Astrocyte (in vitro differentiated cells and primary cell): ENCODE measurements around the gene NHLRC1. TPM values are rescaled to one million over a fixed set of nuclear protein-coding genes. Genes with fewer than 3 reads are reported as not detected.

Experiments used
- DNase-seq: peaks from one replicate; pipeline ENCODE4 v3.0.0-alpha.2; 2010; ENCODE audit warnings: low read depth
- FAIRE-seq: peaks from 2 replicates; lab custom pipeline; 2011; peaks lifted over from hg19 to GRCh38; lab: Jason Lieb, UNC
- H2AFZ ChIP-seq: 2 replicates; pipeline ENCODE4 v1.6.0; 2012; ENCODE audit warnings: low read depth, low read length, inconsistent platforms
- H3K27ac ChIP-seq: 2 replicates; pipeline ENCODE4 v1.5.1; 2011; ENCODE audit warnings: low read depth, low read length, inconsistent platforms
- H3K27me3 ChIP-seq: 2 replicates; pipeline ENCODE4 v1.6.0; 2011; ENCODE audit warnings: low read length, inconsistent platforms; ENCODE audit not compliant: insufficient read depth
- H3K36me3 ChIP-seq: 2 replicates; pipeline ENCODE4 v1.5.1; 2011; ENCODE audit warnings: low read length, inconsistent platforms; ENCODE audit not compliant: insufficient read depth
- H3K4me1 ChIP-seq: 2 replicates; pipeline ENCODE4 v1.5.1; 2011; ENCODE audit warnings: low read length, inconsistent platforms; ENCODE audit not compliant: insufficient read depth
- H3K4me2 ChIP-seq: 2 replicates; pipeline ENCODE4 v1.6.0; 2012; ENCODE audit warnings: low read length, inconsistent platforms
- H3K4me3 ChIP-seq: 2 replicates; pipeline ENCODE4 v1.5.1; 2011; ENCODE audit warnings: low read depth, mild to moderate bottlenecking, low read length, inconsistent platforms; ENCODE audit not compliant: insufficient read depth
- H3K79me2 ChIP-seq: 2 replicates; pipeline ENCODE4 v1.6.0; 2012; ENCODE audit warnings: mild to moderate bottlenecking, low read length, inconsistent platforms; ENCODE audit not compliant: insufficient read depth
- H3K9ac ChIP-seq: 2 replicates; pipeline ENCODE4 v1.6.0; 2012; ENCODE audit warnings: mild to moderate bottlenecking, low read length, inconsistent platforms
- H3K9me3 ChIP-seq: 2 replicates; pipeline ENCODE4 v1.5.1; 2012; ENCODE audit warnings: low read depth, mild to moderate bottlenecking, low read length, inconsistent platforms; ENCODE audit not compliant: insufficient read depth
- H4K20me1 ChIP-seq: 2 replicates; pipeline ENCODE4 v1.6.0; 2012; ENCODE audit warnings: low read length, inconsistent platforms; ENCODE audit not compliant: insufficient read depth
- H3K27ac Mint-ChIP-seq: one replicate; pipeline ENCODE4 v1.8.0; 2021; ENCODE audit warnings: mild to moderate bottlenecking, mixed read lengths; ENCODE audit not compliant: unreplicated experiment
- H3K27me3 Mint-ChIP-seq: one replicate; pipeline ENCODE4 v1.8.0; 2021; ENCODE audit warnings: low read depth, mixed read lengths; ENCODE audit not compliant: unreplicated experiment
- H3K36me3 Mint-ChIP-seq: one replicate; pipeline ENCODE4 v1.8.0; 2021; ENCODE audit warnings: low read depth, mixed read lengths; ENCODE audit not compliant: unreplicated experiment
- H3K4me1 Mint-ChIP-seq: one replicate; pipeline ENCODE4 v1.8.0; 2021; ENCODE audit warnings: low read depth, mixed read lengths; ENCODE audit not compliant: unreplicated experiment
- H3K4me3 Mint-ChIP-seq: one replicate; pipeline ENCODE4 v1.8.0; 2021; ENCODE audit warnings: mild to moderate bottlenecking, moderate library complexity, mixed read lengths; ENCODE audit not compliant: unreplicated experiment
- H3K9me3 Mint-ChIP-seq: one replicate; pipeline ENCODE4 v1.8.0; 2021; ENCODE audit warnings: mild to moderate bottlenecking, mixed read lengths; ENCODE audit not compliant: unreplicated experiment
- EZH2 ChIP-seq: IDR thresholded peaks from 2 replicates; pipeline ENCODE4 v1.6.1; 2012; ENCODE audit warnings: mild to moderate bottlenecking, low read length, inconsistent platforms; ENCODE audit not compliant: insufficient read depth
- total RNA-seq: library from RNA; stranded (reverse); gene quantifications from 2 replicates; pipeline ENCODE4 v1.2.1, GENCODE V29; 2021
- TF ChIP-seq, protein P1 (sequence below): IDR thresholded peaks from 2 replicates; pipeline ENCODE4 v1.5.1; 2011; ENCODE audit warnings: low read depth, mild to moderate bottlenecking, inconsistent platforms, low read length, moderate library complexity; ENCODE audit not compliant: insufficient read depth

The NHLRC1 gene
- total RNA-seq, 1 donor from 2014 or later: not detected

DNA sequence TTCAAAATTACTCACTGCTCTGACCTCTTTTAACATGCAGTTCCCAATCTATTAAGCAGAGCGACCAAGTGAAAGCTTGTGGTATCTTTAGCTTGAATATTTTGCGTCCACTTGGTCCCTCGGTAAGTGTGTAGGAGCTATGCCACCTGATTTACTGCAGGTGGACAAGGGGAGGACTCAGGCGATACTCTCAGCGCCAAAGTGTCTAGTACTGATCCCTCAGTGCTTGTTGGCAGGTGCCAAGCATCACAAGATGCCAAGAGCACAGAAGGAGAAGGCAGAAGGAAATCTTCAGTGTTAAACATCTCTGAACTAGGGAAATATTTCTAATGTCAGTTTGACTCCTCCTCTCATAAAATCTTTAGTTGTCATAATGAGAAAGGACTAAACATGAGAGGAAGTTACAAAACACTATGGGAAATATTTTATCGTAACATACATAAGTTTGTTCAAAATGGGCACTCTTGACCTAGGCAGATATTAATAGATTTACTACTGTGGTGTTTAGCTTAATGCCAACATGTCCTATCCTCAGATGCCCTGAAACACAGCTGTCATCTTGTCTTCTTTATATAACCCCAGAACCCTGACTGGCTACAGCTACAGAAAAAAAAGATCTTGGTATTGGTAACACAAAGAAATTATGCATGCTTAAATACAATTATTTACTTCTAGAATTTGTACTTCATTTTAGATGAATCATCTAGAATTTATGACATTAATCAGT lies 19.5 kb downstream of the NHLRC1 start:
- Histone ChIP-seq H3K36me3 (no peaks in the 10 kb centered on the region), H3K4me1 (no peaks in the 10 kb centered on the region), H3K9me3 (no peaks in the 10 kb centered on the region), H3K79me2 (no peaks in the 10 kb centered on the region), H3K9ac (no peak overlapping the region), H3K4me3 (no peak overlapping the region), H3K4me2 (no peak overlapping the region), H2AFZ (no peak overlapping the region), H3K27me3 (no peaks in the 10 kb centered on the region), H3K27ac (no peak overlapping the region), H4K20me1 (no peaks in the 10 kb centered on the region)
- H3K36me3 Mint-ChIP-seq: no peaks in the 10 kb centered on the region
- TF ChIP-seq, protein P1, sequence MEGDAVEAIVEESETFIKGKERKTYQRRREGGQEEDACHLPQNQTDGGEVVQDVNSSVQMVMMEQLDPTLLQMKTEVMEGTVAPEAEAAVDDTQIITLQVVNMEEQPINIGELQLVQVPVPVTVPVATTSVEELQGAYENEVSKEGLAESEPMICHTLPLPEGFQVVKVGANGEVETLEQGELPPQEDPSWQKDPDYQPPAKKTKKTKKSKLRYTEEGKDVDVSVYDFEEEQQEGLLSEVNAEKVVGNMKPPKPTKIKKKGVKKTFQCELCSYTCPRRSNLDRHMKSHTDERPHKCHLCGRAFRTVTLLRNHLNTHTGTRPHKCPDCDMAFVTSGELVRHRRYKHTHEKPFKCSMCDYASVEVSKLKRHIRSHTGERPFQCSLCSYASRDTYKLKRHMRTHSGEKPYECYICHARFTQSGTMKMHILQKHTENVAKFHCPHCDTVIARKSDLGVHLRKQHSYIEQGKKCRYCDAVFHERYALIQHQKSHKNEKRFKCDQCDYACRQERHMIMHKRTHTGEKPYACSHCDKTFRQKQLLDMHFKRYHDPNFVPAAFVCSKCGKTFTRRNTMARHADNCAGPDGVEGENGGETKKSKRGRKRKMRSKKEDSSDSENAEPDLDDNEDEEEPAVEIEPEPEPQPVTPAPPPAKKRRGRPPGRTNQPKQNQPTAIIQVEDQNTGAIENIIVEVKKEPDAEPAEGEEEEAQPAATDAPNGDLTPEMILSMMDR: no peak
- TF ChIP-seq EZH2: no peak
- H3K27ac Mint-ChIP-seq: no peak overlapping the region
- DNase-seq: no peak
- no peak for FAIRE-seq
- no peaks in the 10 kb centered on the region for H3K9me3 Mint-ChIP-seq
- no peak overlapping the region for H3K4me3 Mint-ChIP-seq
- H3K4me1 Mint-ChIP-seq: peaks cover 12% of the 10 kb centered on the region
- no peaks in the 10 kb centered on the region for H3K27me3 Mint-ChIP-seq

- no peak overlapping the region for H2AFZ ChIP-seq
- TF ChIP-seq, protein P1: no peak
- no peak for TF ChIP-seq EZH2
Measured at GRCh38 chr6:18101873-18102272, 20.6 kb downstream of the NHLRC1 start.

GRCh38 chr6:18101271-18101670 lies 21.2 kb downstream of the NHLRC1 start:
- Mint-ChIP-seq H3K27ac (no peak overlapping the region), H3K9me3 (no peaks in the 10 kb centered on the region), H3K27me3 (no peaks in the 10 kb centered on the region), H3K36me3 (no peaks in the 10 kb centered on the region), H3K4me3 (no peak overlapping the region), H3K4me1 (peaks cover 12% of the 10 kb centered on the region)
- no peaks in the 10 kb centered on the region for H3K27me3 ChIP-seq
- H4K20me1 ChIP-seq: no peaks in the 10 kb centered on the region
- no peaks in the 10 kb centered on the region for H3K4me1 ChIP-seq
- H3K9me3 ChIP-seq: no peaks in the 10 kb centered on the region
- TF ChIP-seq, protein P1: no peak
- no peak for TF ChIP-seq EZH2
- no peaks in the 10 kb centered on the region for H3K79me2 ChIP-seq
- no peak overlapping the region for H2AFZ ChIP-seq
- no peaks in the 10 kb centered on the region for H3K36me3 ChIP-seq
- peak; percentile 54 for DNase-seq
- H3K27ac ChIP-seq: no peak overlapping the region
- no peak for FAIRE-seq
- no peak overlapping the region for H3K9ac ChIP-seq
- H3K4me3 ChIP-seq: no peak overlapping the region
- H3K4me2 ChIP-seq: no peak overlapping the region

More at GRCh38 chr6:18101873-18102272, 20.6 kb downstream of the NHLRC1 start:
- Mint-ChIP-seq H3K4me1 (peaks cover 12% of the 10 kb centered on the region), H3K27ac (no peak overlapping the region), H3K36me3 (no peaks in the 10 kb centered on the region), H3K4me3 (no peak overlapping the region), H3K27me3 (no peaks in the 10 kb centered on the region), H3K9me3 (no peaks in the 10 kb centered on the region)
- no peaks in the 10 kb centered on the region for H3K36me3 ChIP-seq
- no peaks in the 10 kb centered on the region for H3K9me3 ChIP-seq
- no peaks in the 10 kb centered on the region for H3K27me3 ChIP-seq
- no peaks in the 10 kb centered on the region for H4K20me1 ChIP-seq
- H3K9ac ChIP-seq: no peak overlapping the region
- no peak overlapping the region for H3K4me2 ChIP-seq
- no peak overlapping the region for H3K4me3 ChIP-seq
- no peaks in the 10 kb centered on the region for H3K4me1 ChIP-seq
- H3K27ac ChIP-seq: no peak overlapping the region
- no peaks in the 10 kb centered on the region for H3K79me2 ChIP-seq
- DNase-seq (no peak), FAIRE-seq (no peak)
